Measurements from ENCODE around the gene SPACA4.

Gene SPACA4

GRCh38 chr19:48606463-48607358 is at the start of gene SPACA4:
SPACA4 (plus strand) TSS chr19:48606742; CDS start chr19:48606979, 237 bp downstream.
- peaks cover under 1 to 9% of the 10 kb centered on the region in 2 donors for H3K4me1 ChIP-seq (ENCODE audit: control insufficient read depth in 1 of 2, insufficient read depth in 2 of 2, low read length in 2 of 2)
- peaks cover 3 to 17% of the 10 kb centered on the region in 2 donors for H3K36me3 ChIP-seq (ENCODE audit: control insufficient read depth in 1 of 2, insufficient read depth in 2 of 2, low read length in 2 of 2)
- no peak within 1 kb of the TSS for H3K9ac ChIP-seq (ENCODE audit: low read depth in 1 of 2, low read length in 2 of 2)
- no peaks in the 10 kb centered on the region for H3K27me3 ChIP-seq (ENCODE audit: control insufficient read depth in 1 of 2, insufficient read depth in 2 of 2, low read length in 2 of 2)
- no peaks in the 10 kb centered on the region for H3K9me3 ChIP-seq (ENCODE audit: control insufficient read depth in 1 of 2, low read length in 2 of 2)
- no peak within 1 kb of the TSS for H3K4me3 ChIP-seq (ENCODE audit: low read depth in 1 of 2, low read length in 2 of 2)
- H3K27ac ChIP-seq (ENCODE audit: low read depth, low read length) = no peak within 1 kb of the TSS

DNA sequence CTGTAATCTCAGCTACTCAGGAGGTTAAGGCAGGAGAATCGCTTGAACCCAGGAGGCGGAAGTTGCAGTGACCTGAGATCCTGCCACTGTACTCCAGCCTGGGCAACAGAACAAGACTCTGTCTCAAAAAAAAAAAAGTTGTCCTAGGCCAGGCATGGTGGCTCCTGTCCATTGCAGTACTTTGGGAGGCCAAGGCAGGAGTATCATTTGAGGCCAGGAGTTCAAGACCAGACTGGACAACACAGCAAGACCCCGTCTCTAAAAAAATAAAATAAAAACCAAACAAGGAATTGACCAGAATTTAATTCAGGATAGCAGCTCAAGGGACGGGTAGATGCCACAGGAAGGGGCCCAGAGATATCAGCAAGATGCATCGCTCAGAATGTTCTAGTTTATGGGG is 49.7 kb upstream of the SPACA4 start:
- peaks cover 0 to 4% of the 10 kb centered on the region in 2 donors for H3K27me3 ChIP-seq (ENCODE audit: control insufficient read depth in 1 of 2, insufficient read depth in 2 of 2, low read length in 2 of 2)
- no peaks in the 10 kb centered on the region for H3K36me3 ChIP-seq (ENCODE audit: control insufficient read depth in 1 of 2, insufficient read depth in 2 of 2, low read length in 2 of 2)
- no peak overlapping the region for H3K27ac ChIP-seq (ENCODE audit: low read depth, low read length)

DNA sequence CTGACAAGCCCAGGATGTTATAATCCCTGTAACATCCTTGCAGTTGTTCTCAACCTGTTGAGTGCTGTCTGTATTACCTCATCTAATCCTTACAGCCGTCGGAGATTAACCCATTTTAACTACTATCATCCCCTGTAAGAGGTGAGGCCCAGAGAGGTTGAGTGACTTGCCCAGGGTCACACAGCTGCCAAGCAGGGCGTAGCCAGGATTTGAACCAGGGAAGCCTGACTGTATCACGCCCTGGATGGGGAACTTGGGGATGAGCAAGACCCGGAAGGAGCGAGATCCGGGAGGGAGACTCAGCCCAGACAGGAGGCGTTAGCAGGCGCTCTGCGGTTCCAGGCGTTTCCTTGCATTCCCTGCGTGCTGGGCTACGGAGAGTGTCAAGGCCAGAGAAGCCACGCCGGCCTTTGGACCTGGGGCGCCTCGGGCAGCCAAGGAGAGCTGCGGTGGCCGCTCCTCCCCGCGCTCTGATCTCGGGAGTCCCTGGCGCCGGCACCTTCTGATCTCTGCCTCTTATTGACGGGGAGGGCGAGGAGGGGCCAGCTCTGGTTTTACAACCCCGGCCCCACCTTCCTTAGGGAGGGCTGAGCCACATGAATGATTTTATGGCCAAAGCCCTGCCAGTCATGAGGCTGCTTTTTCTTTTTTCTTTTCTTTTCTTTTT is 48.4 kb upstream of the SPACA4 start:
- Histone ChIP-seq H3K9ac (ENCODE audit: low read depth in 1 of 2, low read length in 2 of 2) (peak overlapping the region in 1 of 2 donors; percentile 25), H3K27me3 (ENCODE audit: control insufficient read depth in 1 of 2, insufficient read depth in 2 of 2, low read length in 2 of 2) (peaks cover 0 to 4% of the 10 kb centered on the region in 2 donors), H3K9me3 (ENCODE audit: control insufficient read depth in 1 of 2, low read length in 2 of 2) (no peaks in the 10 kb centered on the region), H3K4me1 (ENCODE audit: control insufficient read depth in 1 of 2, insufficient read depth in 2 of 2, low read length in 2 of 2) (peaks cover 8 to 23% of the 10 kb centered on the region in 2 donors), H3K27ac (ENCODE audit: low read depth, low read length) (peak overlapping the region; percentile 22), H3K4me3 (ENCODE audit: low read depth in 1 of 2, low read length in 2 of 2) (peak overlapping the region in 1 of 2 donors; percentile 10), H3K36me3 (ENCODE audit: control insufficient read depth in 1 of 2, insufficient read depth in 2 of 2, low read length in 2 of 2) (no peaks in the 10 kb centered on the region)

More for the DNA sequence above, 49.7 kb upstream of the SPACA4 start:
- Histone ChIP-seq H3K4me1 (ENCODE audit: control insufficient read depth in 1 of 2, insufficient read depth in 2 of 2, low read length in 2 of 2) (peaks cover 17 to 28% of the 10 kb centered on the region in 2 donors), H3K9ac (ENCODE audit: low read depth in 1 of 2, low read length in 2 of 2) (no peak overlapping the region), H3K4me3 (ENCODE audit: low read depth in 1 of 2, low read length in 2 of 2) (no peak overlapping the region), H3K9me3 (ENCODE audit: control insufficient read depth in 1 of 2, low read length in 2 of 2) (no peaks in the 10 kb centered on the region)

DNA sequence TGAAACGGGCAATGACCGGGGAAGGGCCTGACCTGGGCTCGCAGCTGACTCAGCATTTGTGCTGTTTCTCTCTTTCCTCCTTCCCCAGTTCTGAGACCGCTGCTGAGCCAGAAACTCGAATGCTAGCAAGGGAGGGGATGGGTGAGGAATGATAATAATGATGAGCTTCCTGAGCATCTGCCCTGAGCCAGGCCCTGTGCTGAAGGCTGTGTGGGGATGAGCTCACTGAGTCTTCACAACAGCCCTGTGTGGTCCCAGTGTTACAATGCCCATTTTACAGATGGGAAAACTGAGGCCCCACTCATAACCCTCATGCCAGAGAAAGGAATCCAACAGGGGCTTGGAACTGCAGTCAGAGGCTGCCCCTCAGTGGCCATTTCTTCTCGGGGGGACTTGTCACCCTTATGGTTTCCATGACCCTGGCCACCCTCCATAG is 46.4 kb upstream of the SPACA4 start:
- Histone ChIP-seq H3K4me3 (ENCODE audit: low read depth in 1 of 2, low read length in 2 of 2) (no peak overlapping the region), H3K36me3 (ENCODE audit: control insufficient read depth in 1 of 2, insufficient read depth in 2 of 2, low read length in 2 of 2) (no peaks in the 10 kb centered on the region), H3K4me1 (ENCODE audit: control insufficient read depth in 1 of 2, insufficient read depth in 2 of 2, low read length in 2 of 2) (peaks cover 8 to 18% of the 10 kb centered on the region in 2 donors), H3K9me3 (ENCODE audit: control insufficient read depth in 1 of 2, low read length in 2 of 2) (no peaks in the 10 kb centered on the region), H3K9ac (ENCODE audit: low read depth in 1 of 2, low read length in 2 of 2) (no peak overlapping the region), H3K27me3 (ENCODE audit: control insufficient read depth in 1 of 2, insufficient read depth in 2 of 2, low read length in 2 of 2) (peaks cover 0 to 4% of the 10 kb centered on the region in 2 donors), H3K27ac (ENCODE audit: low read depth, low read length) (no peak overlapping the region)

- Histone ChIP-seq H3K27ac (ENCODE audit: low read depth, low read length) (no peak overlapping the region), H3K4me1 (ENCODE audit: control insufficient read depth in 1 of 2, insufficient read depth in 2 of 2, low read length in 2 of 2) (peaks cover 2 to 13% of the 10 kb centered on the region in 2 donors)
Measured at GRCh38 chr19:48561412-48561811, 45.1 kb upstream of the SPACA4 start.

GRCh38 chr19:48565090-48565489 is 41.5 kb upstream of the SPACA4 start:
- no peaks in the 10 kb centered on the region for H3K9me3 ChIP-seq (ENCODE audit: control insufficient read depth in 1 of 2, low read length in 2 of 2)
- no peak overlapping the region for H3K9ac ChIP-seq (ENCODE audit: low read depth in 1 of 2, low read length in 2 of 2)
- no peak overlapping the region for H3K27ac ChIP-seq (ENCODE audit: low read depth, low read length)
- no peaks in the 10 kb centered on the region for H3K36me3 ChIP-seq (ENCODE audit: control insufficient read depth in 1 of 2, insufficient read depth in 2 of 2, low read length in 2 of 2)
- peaks cover 6 to 9% of the 10 kb centered on the region in 2 donors for H3K4me1 ChIP-seq (ENCODE audit: control insufficient read depth in 1 of 2, insufficient read depth in 2 of 2, low read length in 2 of 2)
- H3K4me3 ChIP-seq (ENCODE audit: low read depth in 1 of 2, low read length in 2 of 2) = no peak overlapping the region
- H3K27me3 ChIP-seq (ENCODE audit: control insufficient read depth in 1 of 2, insufficient read depth in 2 of 2, low read length in 2 of 2) = no peaks in the 10 kb centered on the region

More at GRCh38 chr19:48561412-48561811, 45.1 kb upstream of the SPACA4 start:
- H3K9ac ChIP-seq (ENCODE audit: low read depth in 1 of 2, low read length in 2 of 2) = no peak overlapping the region
- H3K27me3 ChIP-seq (ENCODE audit: control insufficient read depth in 1 of 2, insufficient read depth in 2 of 2, low read length in 2 of 2) = peaks cover 0 to 4% of the 10 kb centered on the region in 2 donors
- no peaks in the 10 kb centered on the region for H3K36me3 ChIP-seq (ENCODE audit: control insufficient read depth in 1 of 2, insufficient read depth in 2 of 2, low read length in 2 of 2)
- no peaks in the 10 kb centered on the region for H3K9me3 ChIP-seq (ENCODE audit: control insufficient read depth in 1 of 2, low read length in 2 of 2)
- no peak overlapping the region for H3K4me3 ChIP-seq (ENCODE audit: low read depth in 1 of 2, low read length in 2 of 2)

DNA sequence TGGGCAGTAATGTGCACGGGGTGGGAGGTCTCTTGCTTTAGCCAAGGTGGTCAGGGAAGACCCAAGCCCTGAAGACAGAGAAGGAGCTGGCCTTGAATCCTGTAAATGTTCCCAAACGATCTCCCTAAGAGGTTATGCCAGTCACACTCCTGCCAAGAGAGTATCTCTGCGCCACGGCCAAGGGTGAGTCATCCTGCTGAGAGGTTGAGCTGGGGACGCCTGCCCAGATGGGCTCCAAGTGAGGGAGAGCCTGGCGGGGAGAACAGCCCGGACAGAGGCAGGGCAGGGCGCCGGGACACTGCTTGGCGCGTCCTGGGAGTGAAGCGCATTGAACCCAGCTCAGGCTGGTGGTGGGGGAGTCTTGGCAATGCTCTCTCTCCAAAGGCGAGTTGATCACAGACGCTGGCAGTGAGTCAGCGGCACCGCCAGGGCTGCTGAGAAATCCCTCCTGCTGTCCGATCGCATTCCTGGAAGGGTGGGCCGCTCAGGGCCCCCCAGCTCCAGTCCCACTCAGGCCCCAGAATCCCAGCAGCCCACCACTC is 38.1 kb upstream of the SPACA4 start:
- H3K36me3 ChIP-seq (ENCODE audit: control insufficient read depth in 1 of 2, insufficient read depth in 2 of 2, low read length in 2 of 2) = no peaks in the 10 kb centered on the region
- H3K27ac ChIP-seq (ENCODE audit: low read depth, low read length) = no peak overlapping the region
- H3K4me3 ChIP-seq (ENCODE audit: low read depth in 1 of 2, low read length in 2 of 2) = peak overlapping the region; percentile 38 to 51
- H3K27me3 ChIP-seq (ENCODE audit: control insufficient read depth in 1 of 2, insufficient read depth in 2 of 2, low read length in 2 of 2) = no peaks in the 10 kb centered on the region
- H3K4me1 ChIP-seq (ENCODE audit: control insufficient read depth in 1 of 2, insufficient read depth in 2 of 2, low read length in 2 of 2) = peaks cover 6 to 9% of the 10 kb centered on the region in 2 donors
- H3K9ac ChIP-seq (ENCODE audit: low read depth in 1 of 2, low read length in 2 of 2) = peak overlapping the region in 1 of 2 donors; percentile 43
- H3K9me3 ChIP-seq (ENCODE audit: control insufficient read depth in 1 of 2, low read length in 2 of 2) = no peaks in the 10 kb centered on the region

GRCh38 chr19:48569814-48570213 is 36.7 kb upstream of the SPACA4 start:
- Histone ChIP-seq H3K4me1 (ENCODE audit: control insufficient read depth in 1 of 2, insufficient read depth in 2 of 2, low read length in 2 of 2) (peaks cover 9 to 10% of the 10 kb centered on the region in 2 donors), H3K9me3 (ENCODE audit: control insufficient read depth in 1 of 2, low read length in 2 of 2) (no peaks in the 10 kb centered on the region), H3K9ac (ENCODE audit: low read depth in 1 of 2, low read length in 2 of 2) (no peak overlapping the region), H3K27ac (ENCODE audit: low read depth, low read length) (no peak overlapping the region), H3K4me3 (ENCODE audit: low read depth in 1 of 2, low read length in 2 of 2) (no peak overlapping the region), H3K36me3 (ENCODE audit: control insufficient read depth in 1 of 2, insufficient read depth in 2 of 2, low read length in 2 of 2) (no peaks in the 10 kb centered on the region), H3K27me3 (ENCODE audit: control insufficient read depth in 1 of 2, insufficient read depth in 2 of 2, low read length in 2 of 2) (no peaks in the 10 kb centered on the region)

GRCh38 chr19:48571378-48572162 is 35.0 kb upstream of the SPACA4 start:
- no peaks in the 10 kb centered on the region for H3K36me3 ChIP-seq (ENCODE audit: control insufficient read depth in 1 of 2, insufficient read depth in 2 of 2, low read length in 2 of 2)
- no peak overlapping the region for H3K9ac ChIP-seq (ENCODE audit: low read depth in 1 of 2, low read length in 2 of 2)
- H3K4me1 ChIP-seq (ENCODE audit: control insufficient read depth in 1 of 2, insufficient read depth in 2 of 2, low read length in 2 of 2) = peaks cover 9 to 10% of the 10 kb centered on the region in 2 donors
- H3K27me3 ChIP-seq (ENCODE audit: control insufficient read depth in 1 of 2, insufficient read depth in 2 of 2, low read length in 2 of 2) = no peaks in the 10 kb centered on the region
- H3K4me3 ChIP-seq (ENCODE audit: low read depth in 1 of 2, low read length in 2 of 2) = no peak overlapping the region
- no peaks in the 10 kb centered on the region for H3K9me3 ChIP-seq (ENCODE audit: control insufficient read depth in 1 of 2, low read length in 2 of 2)
- no peak overlapping the region for H3K27ac ChIP-seq (ENCODE audit: low read depth, low read length)

All from duodenal mucosa (tissue), 2 donors.